Activated T-cell treated with anti-CD3 and anti-CD28 coated beads for 4 hours (primary cell): ENCODE data around the gene TCL1B.
"Not testable (repeated sequence)": the region's sequence is repeated elsewhere in the genome, so short reads cannot be mapped to it uniquely, and the experiment has no call there.

ENCODE experiments used
- DNase-seq: peaks from one replicate; pipeline ENCODE4 v3.0.0-alpha.2; 2020

The TCL1B gene

DNA sequence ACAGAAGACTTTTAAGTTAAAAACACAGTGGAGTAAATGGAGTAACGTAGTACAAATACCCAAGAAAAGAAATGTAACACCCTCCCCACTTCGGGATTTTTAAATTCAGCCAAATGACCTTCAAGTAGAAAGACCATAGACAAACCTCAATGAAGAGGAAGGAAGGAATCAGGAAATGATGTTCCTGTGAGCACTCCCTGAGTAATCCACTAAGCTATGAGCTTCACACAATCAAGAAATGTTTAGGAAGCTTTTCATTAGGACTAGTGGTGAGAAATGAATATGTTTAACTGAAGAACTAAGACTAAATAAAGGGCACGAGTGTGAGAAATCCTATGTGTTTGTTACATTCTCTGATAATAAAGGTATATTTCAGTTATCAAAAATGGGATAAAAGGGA lies 17.6 kb downstream of the TCL1B start:
- no peak for DNase-seq

DNA sequence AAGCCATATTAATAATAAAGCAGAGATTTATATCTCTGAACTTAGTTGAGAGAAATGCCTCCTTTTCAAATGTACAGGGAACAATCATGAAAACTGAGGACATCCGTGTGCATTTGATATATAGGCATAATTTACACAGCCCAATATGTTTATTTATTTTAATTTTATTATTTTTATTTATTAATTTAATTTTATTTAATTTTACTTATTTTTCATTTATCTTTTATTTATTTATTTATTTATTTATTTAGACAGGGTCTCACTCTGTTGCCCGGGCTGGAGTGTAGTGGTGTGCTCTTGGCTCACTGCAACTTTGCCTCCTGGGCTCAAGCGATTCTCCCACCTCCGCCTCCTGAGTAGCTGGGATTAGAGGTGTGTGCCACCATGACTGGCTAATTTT lies 19.3 kb downstream of the TCL1B start:
- no peak for DNase-seq

DNA sequence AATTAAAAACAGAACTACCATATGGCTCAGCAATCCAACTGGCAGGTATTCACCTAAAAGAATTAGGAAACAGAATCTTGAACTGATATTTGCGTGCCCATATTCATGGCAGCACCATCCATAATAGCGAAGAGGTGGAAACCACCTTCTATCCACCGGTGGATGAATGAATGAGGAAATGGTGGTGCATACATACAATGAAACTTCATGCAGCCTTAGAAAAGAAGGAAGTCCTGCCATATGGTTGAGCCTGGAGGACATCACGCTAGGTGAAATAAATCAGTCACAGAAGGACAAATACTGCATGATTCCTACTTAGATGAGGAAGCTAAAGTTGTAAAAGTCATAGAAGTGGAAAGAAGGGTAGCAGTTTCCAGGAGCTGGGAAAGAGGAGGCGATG lies 21.1 kb downstream of the TCL1B start:
- DNase-seq = no peak

GRCh38 chr14:95710106-95710505 lies 23.9 kb downstream of the TCL1B start:
- DNase-seq = no peak

- DNase-seq = no peak
Measured at GRCh38 chr14:95711476-95712176, 25.4 kb downstream of the TCL1B start.

GRCh38 chr14:95712398-95712797 lies 26.2 kb downstream of the TCL1B start:
- DNase-seq = no peak

DNA sequence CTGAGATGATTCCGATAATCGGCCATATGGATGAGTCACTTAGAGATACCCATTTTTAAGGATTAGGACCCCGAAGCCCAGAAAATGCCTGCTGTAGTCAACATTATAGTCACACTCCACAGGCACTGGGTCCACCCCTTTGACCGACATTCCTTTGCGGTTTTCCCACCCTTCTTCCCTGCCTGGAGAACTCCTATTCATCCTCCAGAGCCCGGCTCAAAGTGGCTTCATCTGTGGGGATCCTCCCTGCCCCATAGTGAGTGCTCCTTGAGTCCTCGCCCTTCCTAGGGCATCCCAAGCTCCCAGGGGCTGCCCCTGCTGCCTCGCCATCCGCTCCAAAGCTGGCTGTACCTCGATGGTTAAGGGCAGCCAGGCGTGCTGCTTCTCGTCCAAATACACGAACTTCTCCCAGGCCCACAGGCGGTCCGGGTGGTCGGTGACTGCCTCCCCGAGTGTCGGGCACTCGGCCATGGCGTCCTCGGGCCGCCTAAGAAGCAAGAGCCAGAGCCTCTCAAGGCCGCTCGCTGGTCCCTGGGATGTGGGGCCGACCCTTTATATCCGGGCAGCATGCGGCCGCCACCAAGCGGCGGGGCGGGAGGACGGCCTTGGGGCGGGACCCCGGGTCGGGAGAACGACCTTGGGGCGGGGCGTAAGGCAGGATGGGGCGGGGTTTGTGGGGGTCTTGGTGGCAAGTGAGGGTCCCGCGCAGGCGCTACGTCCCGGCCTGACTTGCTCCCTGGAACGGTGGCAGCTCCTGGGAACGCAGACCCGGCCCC lies 27.6 kb downstream of the TCL1B start, which contains the start of gene TCL1A:
Gene TCL1A (minus strand): TSS at position 530 of the 776 bp plus-strand sequence. CDS start 59 bp downstream, at position 471.
- no peak for DNase-seq

GRCh38 chr14:95722525-95723190 lies 36.4 kb downstream of the TCL1B start:
- DNase-seq = no peak

GRCh38 chr14:95725685-95726336 lies 39.6 kb downstream of the TCL1B start:
- DNase-seq = no peak

DNA sequence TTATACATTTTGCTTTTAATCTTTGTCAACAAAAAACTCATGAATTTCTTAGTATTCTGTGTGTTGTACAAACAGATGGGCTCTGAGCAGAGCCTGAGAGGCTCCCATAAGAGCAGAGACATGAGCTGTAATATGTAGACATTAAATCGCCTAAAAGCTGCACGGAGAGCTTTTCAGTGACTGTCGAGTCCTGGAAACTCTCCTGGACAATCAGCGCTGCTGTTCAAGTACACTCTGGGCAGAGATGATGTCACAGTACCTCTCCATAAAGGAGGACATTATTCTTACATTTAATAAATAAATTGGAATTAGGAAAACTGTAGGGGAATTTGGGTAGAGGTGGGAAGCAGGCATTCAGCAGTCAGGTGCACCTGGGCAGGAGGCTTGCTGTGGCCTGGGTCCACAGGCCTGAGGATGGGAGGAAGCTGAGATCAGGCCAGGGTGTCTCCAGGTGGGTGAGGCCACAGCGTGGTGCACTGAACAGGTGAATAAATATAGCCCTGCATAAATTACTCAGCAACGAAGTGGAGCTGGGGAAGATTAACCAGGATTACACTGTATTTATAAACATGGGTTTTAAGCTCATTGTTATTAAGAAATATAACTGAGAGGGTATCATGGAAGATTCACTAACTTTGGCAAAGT lies 41.0 kb downstream of the TCL1B start:
- DNase-seq = no peak

DNA sequence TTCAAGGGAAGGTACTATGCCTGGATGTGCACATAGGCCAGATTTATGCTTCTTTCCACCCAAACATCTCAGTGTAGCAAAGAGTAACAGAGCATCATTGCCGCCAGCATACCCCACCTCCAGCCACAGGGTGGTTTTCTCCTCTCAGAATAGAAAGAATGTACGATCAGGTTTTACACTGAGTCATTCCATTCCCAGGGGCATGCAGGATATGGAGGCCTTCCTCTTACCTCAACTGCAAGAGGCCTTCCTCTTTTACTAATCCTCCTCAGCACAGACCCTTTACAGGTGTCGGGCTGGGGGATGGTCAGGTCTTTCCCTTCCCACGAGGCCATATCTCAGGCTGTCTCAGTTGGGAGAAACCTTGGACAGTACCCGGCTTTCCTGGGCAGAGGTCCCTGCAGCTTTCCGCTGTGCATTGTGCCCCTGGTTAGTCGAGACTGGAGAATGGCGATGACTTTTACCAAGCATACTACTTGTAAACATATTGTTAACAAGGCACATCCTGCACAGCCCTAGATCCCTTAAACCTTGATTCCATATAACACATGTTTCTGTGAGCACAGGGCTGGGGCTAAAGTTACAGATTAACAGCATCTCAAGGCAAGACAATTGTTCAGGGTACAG lies 43.3 kb downstream of the TCL1B start:
- not testable (repeated sequence) for DNase-seq

GRCh38 chr14:95730126-95730525 lies 43.9 kb downstream of the TCL1B start:
- DNase-seq = no peak

DNA sequence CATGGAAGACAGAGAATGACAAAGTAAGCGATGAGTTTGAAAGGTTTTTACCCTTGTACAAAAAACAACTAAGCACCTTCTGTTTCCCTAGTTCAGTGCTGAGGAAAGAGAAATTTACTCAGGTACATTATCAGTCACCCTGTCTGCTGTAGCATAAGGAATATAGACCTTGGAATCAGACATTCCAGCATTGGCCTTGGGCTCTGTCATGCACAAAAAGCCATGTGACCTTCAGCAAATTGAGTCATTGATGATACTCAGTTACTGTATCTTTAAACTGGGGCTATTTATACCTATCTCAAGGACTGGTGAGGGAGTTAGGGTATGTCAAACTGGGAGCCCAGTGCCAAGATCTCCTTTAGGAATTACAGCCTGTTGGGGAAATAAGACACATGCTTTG lies 47.0 kb downstream of the TCL1B start:
- no peak for DNase-seq

DNA sequence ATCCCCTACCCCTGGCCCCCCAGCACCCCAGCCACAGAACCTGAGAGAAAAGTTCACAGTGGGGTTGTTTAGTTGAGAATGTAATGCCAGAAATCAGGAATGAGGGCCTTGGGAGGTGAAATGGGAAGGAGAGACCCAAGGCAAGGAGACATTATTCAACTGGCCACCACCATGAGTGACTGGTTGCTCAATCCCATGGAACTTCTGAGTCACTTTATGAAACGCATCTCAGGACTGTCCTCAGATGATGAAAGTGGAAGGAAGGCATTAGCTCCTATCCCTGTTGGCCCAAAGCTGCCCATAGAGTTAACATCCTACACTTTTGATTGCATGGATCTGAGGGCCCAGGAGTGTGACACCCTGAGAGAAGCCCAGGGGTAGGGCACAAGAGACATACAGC lies 53.1 kb downstream of the TCL1B start:
- no peak for DNase-seq

GRCh38 chr14:95741038-95741490 lies 54.8 kb downstream of the TCL1B start:
- no peak for DNase-seq

DNA sequence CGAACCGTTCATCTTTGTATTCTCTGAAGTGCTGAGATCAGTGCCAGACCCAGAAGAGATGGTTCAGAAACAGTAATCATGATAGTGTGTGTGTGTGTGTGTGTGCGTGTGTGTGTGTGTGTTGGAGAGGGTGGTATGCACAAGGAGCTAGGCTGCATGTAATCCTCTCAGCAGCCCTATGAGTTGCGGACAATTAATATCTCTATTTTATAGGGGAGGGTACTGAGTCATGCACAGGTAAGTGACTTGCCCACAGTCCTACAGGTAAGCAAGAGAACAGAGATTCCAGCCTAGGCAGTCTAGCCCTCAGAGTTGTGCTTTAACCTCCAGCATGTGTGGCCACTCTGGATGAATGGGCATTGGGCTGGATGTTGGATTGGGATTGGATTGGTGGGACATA lies 55.6 kb downstream of the TCL1B start:
- no peak for DNase-seq
